Upper lobe of left lung (tissue), 4 donors: ENCODE data around the gene ERC1.

Experiments used
- CTCF ChIP-seq, 6 experiments: fragments of 450-650 bp in 4 of 6; fragments of 200-600 bp in 2 of 6; sonication (generic) in 2 of 6; IDR thresholded peaks; one replicate each; pipeline ENCODE4 v1.5.1; 2016 to 2019; ENCODE audit warnings: antibody characterized with exemption in 6 of 6
- EP300 ChIP-seq, 4 donors: sonication (generic); formaldehyde crosslinking; IDR thresholded peaks; one replicate each; pipeline ENCODE4 v1.5.1; 2017; ENCODE audit warnings: antibody characterized with exemption in 4 of 4, control low read depth in 2 of 4
- POLR2A ChIP-seq, 4 donors: fragments of 450-650 bp; IDR thresholded peaks; one replicate each; pipeline ENCODE4 v1.5.1; 2016 to 2017; ENCODE audit warnings: antibody characterized with exemption in 4 of 4, mild to moderate bottlenecking in 2 of 4

- no peak for TF ChIP-seq CTCF (IDR thresholded peaks at IDR 0.05)
- TF ChIP-seq POLR2A (IDR thresholded peaks at IDR 0.05) = no peak
- no peak for TF ChIP-seq EP300 (IDR thresholded peaks at IDR 0.05)
Measured at GRCh38 chr12:1077036-1077803, 86.2 kb downstream of the ERC1 start.
